ENCODE measurements around the gene ANGPTL8.

Gene ANGPTL8

DNA sequence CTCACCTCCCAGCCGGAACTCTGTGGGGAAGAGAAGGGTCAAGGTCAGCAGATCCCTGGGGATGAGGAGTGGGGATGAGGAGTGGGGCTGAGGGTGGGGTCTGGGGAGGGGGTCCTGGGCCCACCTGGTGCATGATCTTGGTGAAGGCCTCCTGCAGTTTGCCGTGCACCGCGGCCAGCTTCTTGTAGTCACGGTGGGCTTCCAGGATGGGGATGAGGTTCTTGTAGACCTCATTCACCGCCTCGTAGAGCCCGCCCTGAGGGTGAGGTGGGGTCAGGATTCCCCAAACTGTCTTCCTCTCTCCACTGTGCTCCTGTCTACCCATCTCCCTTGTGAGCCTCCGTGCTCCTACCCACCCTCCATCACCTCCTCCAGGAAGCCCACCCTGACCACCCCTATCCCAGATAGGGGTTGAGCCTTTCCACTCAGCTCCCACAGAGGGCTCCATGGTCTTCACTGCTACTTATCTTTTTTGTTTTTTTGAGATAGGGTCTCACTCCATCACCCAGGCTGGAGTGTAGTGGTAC lies 35.3 kb upstream of the ANGPTL8 start:
- DNase-seq: no peak

DNA sequence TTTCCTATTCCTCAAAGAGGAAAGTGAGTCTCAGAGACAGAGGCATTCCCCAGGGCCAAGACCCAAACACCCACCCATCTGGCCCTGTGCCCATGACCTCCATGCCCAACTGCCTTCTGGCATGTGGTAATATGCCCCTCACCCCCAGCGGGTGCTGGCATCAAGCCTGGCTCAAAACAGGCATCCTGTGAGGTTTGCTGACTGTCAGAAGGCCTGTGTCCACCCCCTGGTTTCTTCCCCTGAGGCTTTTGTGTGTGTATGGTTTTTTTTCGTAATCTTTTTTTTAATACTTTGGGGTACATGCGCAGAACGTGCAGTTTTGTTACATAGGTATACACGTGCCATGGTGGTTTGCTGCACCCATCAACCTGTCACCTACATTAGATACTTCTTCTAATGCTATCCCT lies 34.5 kb upstream of the ANGPTL8 start:
- DNase-seq: no peak

DNA sequence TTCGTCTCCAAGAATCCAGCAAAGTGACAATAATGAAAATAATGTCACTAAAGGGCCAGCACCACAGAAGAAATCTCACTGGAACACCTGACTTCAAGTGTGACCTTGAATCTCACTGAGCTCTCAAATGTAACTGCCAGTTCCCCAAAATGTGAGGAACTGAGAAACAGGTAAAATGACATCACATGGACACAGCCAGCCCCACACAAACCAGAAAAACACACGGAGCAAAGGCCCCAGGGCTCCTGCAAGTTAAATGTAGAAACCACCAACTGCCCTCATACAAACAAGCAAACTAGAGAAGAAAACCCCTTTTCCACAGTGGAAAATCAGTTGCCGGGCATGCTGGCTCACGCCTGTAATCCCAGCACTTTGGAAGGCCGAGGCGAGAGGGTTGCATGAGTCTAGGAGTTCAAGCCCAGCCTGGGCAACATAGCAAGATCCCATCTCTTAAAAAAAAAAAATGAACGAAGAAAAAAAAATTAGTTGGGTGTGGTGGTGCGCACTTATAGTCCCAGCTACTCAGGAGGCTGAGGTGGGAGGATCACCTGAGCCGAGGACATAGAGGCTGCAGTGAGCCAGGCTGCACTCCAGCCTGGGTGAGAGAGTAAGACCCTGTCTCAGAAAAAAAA lies 33.4 kb upstream of the ANGPTL8 start:
- DNase-seq: no peak

DNA sequence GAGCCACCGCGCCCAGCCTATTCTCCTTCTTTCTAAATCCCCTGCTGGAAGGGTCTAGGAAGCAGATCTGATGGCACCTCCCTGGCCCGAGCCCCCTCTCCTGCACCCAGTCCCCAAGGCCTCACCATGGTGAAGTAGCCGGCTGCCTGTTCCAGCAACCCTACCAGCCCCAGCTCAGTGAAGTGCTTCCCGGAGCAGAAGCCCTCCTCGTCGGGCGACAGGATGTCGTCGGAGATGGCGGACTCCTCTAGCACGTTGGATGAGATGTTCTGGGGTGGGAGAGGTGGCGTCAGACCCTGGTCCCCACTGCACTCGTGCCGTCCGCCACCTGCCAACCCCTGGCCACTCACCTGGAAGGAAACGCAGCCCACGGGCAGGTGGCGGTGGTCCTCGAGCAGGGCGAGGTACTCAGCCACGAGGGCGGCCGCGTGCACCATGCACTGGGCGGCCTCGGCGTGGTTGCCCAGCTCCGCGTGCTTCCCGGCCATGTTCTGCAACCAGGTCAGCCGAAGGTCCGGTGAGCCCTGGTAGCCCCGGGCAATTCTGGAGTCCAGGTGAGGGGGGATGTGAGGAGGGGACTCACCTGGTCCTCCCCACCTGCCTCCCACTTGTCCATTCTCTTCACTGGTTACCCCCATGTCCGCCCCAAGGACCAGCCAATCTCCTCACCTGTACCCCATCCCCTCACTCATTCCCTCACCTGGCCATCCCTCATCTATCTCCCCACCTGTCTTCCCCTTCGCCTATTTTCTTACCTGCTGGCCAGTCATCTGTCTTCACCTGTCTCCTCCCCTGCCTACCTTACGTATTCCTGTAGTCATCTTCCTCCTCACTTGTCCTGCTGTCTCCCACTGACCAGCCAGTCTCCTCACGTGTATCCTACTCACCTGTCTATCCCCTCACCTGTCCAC lies 30.6 kb upstream of the ANGPTL8 start:
- no peak for DNase-seq

DNA sequence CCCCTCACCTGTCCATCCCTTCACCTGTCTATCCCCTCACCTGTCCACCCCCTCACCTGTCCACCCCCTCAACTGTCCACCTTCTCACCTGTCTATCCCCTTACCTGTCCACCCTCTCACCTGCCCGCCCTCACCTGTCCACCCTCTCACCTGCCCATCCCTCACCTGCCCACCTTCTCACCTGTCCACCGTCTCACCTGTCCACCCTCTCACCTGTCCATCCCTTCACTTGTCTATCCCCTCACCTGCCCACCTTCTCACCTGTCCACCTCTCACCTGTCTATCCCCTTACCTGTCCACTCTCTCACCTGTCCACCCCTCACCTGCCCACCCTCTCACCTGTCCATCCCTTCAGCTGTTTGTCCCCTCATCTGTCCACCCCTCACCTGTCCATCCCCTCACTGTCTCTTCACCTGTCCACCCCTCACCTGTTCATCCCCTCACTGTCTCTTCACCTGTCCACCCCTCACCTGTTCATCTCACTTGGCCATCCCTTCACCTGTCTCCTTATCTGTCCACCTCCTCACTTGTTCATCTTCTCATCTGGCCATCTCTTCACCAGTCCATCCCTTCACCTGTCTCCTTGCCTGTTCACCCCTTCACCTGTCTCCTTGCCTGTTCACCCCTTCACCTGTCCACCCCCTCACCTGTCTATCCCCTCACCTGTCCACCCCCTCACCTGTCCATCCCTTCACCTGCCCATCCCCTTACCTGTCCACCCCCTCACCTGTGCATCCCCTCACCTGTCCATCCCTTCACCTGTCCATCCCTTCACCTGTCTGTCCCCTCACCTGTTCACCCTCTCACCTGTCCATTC lies 29.4 kb upstream of the ANGPTL8 start:
- no peak for DNase-seq

DNA sequence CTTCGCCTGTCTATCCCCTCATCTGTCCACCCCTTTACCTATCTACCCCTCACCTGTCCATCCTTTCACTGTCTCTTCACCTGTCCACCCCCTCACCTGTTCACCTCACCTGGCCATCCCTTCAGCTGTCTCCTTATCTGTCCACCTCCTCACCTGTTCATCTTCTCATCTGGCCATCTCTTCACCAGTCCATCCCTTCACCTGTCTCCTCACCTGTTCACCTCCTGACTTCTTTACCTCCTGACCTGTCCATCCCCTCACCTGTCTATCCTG lies 28.8 kb upstream of the ANGPTL8 start:
- DNase-seq: no peak

DNA sequence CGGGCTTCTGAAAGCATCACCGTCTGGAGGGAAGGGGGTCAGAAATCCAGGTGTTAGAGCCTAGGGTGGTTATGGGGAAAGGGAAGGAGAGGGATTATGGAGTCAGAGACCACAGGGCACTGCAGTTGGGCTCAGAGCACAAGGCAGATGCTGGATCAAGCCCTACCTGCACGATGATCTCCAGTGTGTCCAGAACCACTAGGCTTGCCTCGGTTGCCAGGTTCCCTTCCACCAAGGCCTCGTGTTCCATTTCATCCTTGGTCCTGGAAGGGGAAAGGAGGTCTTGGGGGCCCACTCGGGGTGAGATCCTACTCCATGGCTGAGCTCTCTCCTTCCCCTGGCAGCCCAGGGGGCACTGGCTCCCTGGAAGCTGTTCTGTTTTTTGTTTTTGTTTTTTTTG lies 25.0 kb upstream of the ANGPTL8 start:
- no peak for DNase-seq

DNA sequence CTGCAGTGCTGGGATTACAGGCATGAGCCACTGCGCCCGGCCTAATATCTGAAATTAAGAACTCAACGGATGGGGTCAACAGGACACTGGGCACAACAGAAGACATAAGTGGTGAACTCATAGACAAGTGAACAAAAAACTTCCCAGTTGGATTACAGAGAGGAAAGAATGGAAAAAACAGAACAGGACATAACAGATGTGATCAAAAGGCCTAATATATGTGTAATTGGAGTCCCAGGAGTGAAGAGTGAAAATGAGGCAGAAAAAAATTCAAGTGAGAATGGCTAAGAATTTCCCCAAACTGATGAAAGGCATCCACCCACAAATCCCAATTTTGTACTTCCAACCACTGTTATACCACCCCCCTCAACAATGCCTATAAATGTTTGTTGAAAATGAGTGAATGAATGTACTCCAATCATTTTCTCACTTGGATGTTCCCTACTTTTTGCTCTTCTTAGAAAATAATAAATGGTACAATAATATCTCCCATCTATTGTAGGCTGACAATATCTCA lies 18.3 kb upstream of the ANGPTL8 start:
- no peak for DNase-seq

DNA sequence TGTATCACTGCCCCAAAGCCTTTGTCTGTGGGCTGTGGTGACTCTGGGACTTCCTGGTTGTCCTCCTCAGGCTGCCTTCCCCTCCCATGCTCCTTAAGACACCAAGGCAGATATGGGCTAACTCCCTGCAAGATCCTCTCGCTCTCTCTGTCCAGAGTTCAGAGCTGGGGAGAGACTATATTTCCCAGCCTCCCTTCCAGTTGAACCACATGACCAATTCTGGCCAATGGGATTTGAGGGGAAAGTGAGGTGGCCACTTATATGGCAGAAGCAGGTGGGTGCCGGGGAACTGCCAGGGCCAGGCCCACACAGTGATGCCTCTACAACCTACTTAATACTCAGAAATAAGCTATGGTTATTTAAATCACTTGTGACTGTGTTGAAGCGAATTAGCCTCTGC lies 16.2 kb upstream of the ANGPTL8 start:
- no peak for DNase-seq

DNA sequence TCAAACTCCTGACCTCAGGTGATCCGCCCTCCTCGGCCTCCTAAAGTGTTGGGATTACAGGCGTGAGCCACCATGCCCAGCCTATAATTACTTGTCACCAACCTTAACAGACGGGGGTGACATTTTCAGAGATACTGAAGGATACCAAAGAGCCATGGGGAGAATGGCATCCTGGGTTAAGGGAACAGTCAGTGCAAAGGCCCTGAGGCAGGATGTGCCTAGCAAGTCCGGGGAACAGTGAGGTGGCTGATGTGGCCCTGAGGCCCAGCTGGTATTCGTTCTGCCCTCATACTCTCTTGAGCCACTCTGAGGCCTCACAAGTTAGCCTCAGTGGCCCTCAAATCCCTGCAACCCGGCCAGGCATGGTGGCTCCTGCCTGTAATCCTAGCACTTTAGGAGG lies 15.0 kb upstream of the ANGPTL8 start:
- DNase-seq: no peak

DNA sequence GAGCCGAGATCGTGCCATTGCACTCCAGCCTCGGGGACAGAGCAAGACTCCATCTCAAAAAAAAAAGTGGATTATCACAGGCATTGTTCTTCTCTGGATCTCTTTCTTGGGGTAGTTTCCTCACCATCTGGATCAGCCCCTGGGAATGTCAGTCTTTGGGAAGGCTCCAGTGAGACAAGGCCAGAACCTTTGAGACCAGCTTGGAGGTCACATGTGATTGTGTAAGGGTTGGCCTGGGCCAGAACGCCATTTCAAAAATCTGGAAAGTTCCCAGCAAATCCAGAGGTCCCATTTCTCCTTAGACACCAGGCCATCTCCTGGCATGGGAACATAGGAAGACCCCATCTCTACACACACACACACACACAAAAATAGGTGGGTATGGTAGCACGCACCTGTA lies 14.2 kb upstream of the ANGPTL8 start:
- no peak for DNase-seq

DNA sequence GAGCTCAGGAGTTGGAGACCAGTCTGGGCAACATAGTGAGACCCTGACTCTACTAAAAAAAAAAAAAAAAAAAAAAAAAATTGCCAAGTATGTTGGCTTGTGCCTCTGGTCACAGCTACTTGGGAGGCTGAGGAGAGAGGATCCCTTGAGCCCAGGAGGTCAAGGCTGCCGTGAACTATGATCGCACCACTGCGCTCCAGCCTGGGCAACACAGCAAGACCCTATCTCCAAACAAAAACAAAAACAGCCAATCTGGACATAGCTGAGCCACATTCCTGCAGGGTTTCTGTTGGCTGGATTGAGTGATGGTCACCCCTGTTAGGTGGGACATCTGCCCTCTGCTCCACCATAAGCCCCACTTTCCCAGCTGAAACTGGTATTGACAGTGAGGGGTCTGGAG lies 13.6 kb upstream of the ANGPTL8 start:
- DNase-seq: no peak

DNA sequence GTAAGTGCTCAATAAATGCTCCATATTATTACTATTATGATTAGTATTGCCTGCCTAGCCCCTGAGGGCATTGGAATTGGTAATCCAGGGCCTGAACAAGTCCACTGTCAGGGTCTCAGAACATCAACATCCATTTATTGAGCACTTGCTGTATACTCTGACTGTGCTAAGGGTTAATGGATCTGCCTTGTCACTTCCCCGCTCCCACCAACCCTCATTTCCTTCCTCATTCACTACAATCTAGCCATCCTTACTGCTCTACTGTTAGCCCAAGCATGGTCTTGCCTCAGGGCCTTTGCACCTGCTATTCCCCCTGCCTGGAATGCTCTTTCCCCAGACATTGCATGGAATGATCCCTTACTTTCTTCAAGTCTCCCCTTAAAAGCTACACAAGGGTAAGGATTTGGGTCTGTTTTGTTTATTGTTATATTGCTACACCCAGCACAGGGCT lies 12.7 kb upstream of the ANGPTL8 start:
- no peak for DNase-seq

DNA sequence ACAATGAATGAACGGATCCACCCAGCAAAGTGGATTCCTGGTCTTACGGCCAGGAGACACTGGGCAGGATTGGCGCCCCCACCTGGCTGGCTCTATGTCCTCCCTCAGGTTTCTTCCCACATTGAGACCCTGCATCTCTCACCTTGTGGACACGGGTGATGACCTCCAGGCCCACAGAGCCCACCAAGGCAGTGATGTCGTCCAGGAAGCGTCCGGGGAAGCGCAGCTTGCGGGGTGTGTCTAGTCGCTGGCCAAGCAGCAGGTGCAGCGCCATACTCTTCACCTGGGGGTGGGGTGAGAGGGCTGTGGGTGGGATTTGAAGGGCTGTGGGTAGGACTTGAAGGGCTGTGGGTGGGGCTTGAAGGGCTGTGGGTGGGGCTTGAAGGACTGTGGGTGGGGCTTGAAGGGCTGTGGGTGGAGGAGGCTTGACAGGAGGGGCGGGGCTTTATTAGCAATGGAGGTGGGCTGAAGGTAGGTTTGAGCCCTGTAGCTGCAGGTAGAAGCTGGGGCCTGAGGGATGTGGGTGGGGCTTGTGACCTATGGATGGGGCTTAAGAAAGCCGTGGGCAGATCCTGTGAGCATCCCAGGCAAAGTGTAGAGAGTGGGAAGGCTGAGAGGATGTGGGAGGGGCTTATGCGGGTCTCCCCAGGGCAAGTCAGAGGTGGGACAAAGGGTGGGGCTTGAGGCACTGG lies 12.1 kb upstream of the ANGPTL8 start:
- DNase-seq: no peak

DNA sequence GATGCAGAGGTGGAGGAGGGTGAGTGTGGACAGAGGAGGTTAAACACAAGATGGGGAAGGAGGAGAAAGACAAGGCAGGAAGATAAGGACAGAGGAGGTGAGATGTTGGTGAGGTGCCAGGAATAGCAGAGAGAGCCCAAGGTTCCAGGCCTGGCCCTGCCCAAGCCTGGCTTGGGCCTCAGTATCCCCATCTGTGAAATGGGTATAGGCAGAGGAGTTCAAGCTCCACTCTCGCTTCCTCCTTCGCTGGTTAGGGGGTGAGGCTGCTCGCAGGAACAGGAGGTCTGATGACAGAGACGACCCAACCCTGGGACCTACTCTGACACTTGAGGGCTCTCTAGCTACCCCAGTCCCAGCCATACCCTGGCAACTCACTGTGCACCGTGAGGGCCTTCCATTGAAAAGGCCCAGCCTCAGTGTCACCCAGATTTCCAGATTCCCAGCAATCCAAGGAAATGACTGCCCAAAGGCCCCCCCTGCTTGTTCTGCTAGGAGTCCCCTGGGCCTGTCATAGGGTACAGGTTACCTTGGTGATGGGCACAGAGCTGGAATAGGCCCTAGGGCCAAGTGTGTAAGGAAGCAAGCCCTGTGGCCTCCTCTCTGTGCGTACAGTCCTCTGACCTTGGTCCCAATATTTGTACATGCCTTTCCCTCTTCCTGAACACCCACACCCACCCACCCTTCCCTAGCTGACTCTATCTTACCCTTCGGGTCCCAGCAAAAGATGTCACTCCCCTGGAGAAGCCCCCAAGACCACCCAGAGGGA lies 8.6 kb upstream of the ANGPTL8 start:
- DNase-seq: no peak

DNA sequence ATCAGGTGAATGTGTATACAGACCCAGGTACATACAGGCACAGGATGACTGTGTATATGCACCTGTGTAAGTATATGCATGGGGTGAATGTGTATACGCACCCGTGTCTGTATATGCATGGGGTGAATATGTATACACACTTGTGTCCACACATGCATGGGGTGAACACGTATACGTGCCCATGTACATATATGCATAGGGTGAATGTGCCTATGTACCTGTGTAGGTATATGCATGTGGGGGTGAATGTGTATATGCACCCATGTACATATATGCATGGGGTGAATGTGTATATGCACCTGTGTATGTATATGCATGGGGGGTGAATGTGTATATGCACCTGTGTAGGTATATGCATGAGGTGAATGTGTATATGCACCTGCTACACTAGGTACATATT lies 6.9 kb upstream of the ANGPTL8 start:
- DNase-seq: no peak

DNA sequence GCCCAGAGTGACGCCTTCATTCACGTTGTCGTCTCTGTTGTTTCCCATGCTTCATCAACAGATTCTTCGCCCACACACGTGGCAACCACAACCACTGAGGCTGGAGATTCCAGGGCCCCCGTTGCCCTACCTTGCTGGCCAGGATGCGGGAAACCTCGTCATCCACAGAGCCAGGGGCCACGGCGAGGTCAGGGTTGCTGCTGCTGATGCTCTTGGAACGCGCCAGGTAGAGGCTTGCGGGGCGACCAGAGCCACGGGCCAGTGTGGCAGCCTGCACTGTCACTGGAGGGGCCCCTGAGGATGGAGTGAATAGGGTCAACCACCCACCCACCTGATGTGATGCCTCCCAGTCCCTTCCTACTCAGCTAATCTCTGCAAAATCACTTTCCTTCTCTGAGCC lies 6.3 kb upstream of the ANGPTL8 start:
- DNase-seq: no peak

DNA sequence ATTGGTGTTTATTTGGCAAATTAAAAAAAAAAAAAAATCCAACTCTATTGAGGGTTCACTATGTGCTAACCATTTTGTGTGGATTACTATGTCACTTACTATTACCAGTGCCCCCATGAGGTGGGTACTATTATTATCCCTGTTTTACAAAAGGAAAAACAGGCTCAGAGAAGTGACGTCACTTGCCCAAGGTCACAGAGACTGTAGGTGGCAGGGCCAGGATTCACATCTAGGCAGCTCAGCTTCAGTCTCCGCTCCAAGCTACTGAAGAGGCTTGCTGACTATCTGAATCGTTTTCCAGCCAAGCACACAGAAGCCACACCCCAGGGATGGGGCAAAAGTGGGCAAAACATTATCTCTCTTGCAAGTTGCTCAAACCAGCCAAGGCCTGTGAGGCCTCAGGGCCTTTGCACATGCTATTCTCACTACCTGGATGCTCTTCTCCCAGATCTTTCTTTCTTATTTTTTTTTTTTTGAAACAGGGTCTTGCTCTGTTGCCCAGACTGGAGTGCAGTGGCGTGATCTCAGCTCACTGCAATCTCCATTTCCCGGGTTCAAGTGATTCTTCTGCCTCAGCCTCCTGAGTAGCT lies 4.8 kb upstream of the ANGPTL8 start:
- no peak for DNase-seq

DNA sequence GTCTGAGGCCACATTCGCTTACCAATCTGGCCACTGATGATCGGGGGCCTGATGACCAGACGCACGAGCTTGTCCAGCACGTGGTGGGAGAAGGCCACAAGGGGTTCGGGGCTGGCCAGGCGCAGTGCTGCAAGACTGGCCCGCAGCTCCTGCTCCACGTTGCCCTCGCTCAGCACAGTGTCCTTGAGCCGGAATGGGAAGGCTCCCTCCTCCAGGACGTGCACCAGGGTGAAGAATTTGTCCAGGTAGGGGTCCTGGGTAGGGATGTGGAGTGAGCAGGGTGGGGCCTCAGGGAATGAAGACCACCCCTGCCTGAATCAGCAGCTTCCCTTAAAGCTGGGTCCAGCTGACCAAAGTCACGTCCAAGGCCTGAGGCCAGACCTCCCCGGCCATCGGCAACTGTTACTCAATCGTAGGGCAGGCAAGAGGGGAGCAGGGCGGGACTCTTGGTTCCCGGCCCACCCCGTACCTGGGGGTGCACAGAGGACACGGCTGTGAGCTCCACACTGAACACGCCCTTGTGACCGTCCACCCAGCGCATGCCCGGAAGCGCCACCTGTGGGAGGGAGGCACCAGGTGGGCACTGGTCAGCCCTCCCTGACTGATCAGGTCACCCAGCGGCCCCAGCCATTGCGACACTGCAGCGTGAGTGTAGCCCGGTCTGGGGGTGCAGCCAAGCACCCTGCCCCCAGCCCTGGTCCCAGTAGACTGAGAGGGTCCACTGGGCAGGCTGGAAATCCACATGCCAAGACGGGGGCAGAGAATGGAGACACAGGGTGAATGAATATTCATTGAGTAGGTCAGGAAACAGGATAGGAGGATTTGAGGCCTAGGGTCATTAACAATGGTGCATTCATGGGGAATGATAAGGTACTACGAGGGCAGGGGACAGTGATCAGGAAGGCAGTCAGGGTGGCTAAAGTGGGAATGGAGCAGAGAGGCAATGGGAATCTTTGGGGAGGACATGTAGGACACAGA lies 2.8 kb upstream of the ANGPTL8 start:
- DNase-seq: no peak

DNA sequence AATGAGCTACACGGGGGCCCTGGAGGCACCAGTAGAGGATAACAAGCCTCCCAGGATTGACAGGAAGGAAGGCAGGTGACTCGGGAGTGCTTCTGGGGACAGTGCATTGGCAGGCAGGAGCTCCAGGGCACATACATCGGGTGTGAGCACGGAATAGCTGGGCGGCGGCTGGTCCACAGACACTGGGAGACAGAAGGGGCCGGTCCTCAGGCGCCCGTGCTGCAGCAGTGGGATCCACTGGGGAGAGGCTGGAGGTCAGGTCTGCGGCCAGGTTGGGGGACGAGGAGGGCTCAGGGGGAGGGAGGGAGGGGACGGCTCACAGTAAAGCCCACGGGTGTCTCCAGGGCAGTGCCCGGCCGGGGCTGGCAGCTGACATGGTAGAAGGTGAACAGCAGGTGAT lies 2.1 kb upstream of the ANGPTL8 start:
- DNase-seq: no peak

Measured in NCI-H2029 (cell line).